Activated CD4-positive, CD25-positive, alpha-beta regulatory T cell (primary cell): ENCODE data around the gene EMILIN2.

ENCODE experiments used
- DNase-seq, 4 experiments: peaks; one replicate each; lab custom pipeline; 2025; lab: John Stamatoyannopoulos, UW

Gene EMILIN2

GRCh38 chr18:2916184-2916583, 69.4 kb downstream of the EMILIN2 start:
- DNase-seq, result no peak

- DNase-seq, result no peak
Measured at GRCh38 chr18:2917259-2918047, 70.6 kb downstream of the EMILIN2 start.

- no peak for DNase-seq
Measured at GRCh38 chr18:2918761-2919550, 72.2 kb downstream of the EMILIN2 start.

GRCh38 chr18:2919600-2919999, 72.8 kb downstream of the EMILIN2 start:
- no peak for DNase-seq

GRCh38 chr18:2920027-2920426, 73.2 kb downstream of the EMILIN2 start:
- no peak for DNase-seq

- DNase-seq, result no peak
Measured at GRCh38 chr18:2920546-2921343, 73.9 kb downstream of the EMILIN2 start.

- DNase-seq, result no peak
Measured at GRCh38 chr18:2921778-2922177, 75.0 kb downstream of the EMILIN2 start.

GRCh38 chr18:2923464-2923863, 76.7 kb downstream of the EMILIN2 start:
- no peak for DNase-seq

GRCh38 chr18:2924920-2925319, 78.1 kb downstream of the EMILIN2 start:
- no peak for DNase-seq

- DNase-seq, result no peak
Measured at GRCh38 chr18:2926528-2926927, 79.7 kb downstream of the EMILIN2 start.

GRCh38 chr18:2927745-2928144, 80.9 kb downstream of the EMILIN2 start:
- DNase-seq, result no peak

- DNase-seq, result peak in 3 of 4 experiments; percentile 5 to 13 (median 7)
Measured at GRCh38 chr18:2932247-2933181, 85.7 kb downstream of the EMILIN2 start.

- DNase-seq, result no peak
Measured at GRCh38 chr18:2933995-2934394, 87.2 kb downstream of the EMILIN2 start.

- no peak for DNase-seq
Measured at GRCh38 chr18:2935438-2936192, 88.8 kb downstream of the EMILIN2 start.

- DNase-seq, result no peak
Measured at GRCh38 chr18:2939317-2939716, 92.5 kb downstream of the EMILIN2 start.

GRCh38 chr18:2948038-2948437, 101.2 kb downstream of the EMILIN2 start:
- DNase-seq, result no peak

GRCh38 chr18:2952605-2953004, 105.8 kb downstream of the EMILIN2 start:
- no peak for DNase-seq

- no peak for DNase-seq
Measured at GRCh38 chr18:2953935-2954653, 107.3 kb downstream of the EMILIN2 start.

- DNase-seq, result no peak
Measured at GRCh38 chr18:2954869-2955645, 108.3 kb downstream of the EMILIN2 start.
